ENCODE results near the gene INPP5J. TPM values are rescaled to one million over a fixed set of nuclear protein-coding genes. Genes with fewer than 3 reads are reported as not detected.

The INPP5J gene
- polyA plus RNA-seq, 3 donors = 1.2 to 10.6 (median 1.3) TPM

- H3K27ac ChIP-seq (ENCODE audit: low read depth, low read length) = no peak overlapping the region
- 77 to 89% (median 77%) methylated on average over 5 of the region's 5 CpGs for WGBS, 3 donors
Measured at GRCh38 chr22:31120230-31120629, 2.5 kb upstream of the INPP5J start.

GRCh38 chr22:31120642-31121041 is 2.1 kb upstream of the INPP5J start:
- 94 to 100% (median 95%) methylated on average over 1 of the region's 1 CpG for WGBS, 3 donors
- no peak overlapping the region for H3K27ac ChIP-seq (ENCODE audit: low read depth, low read length)

- WGBS, 3 donors = 95 to 96% (median 95%) methylated on average over 4 of the region's 4 CpGs
- no peak overlapping the region for H3K27ac ChIP-seq (ENCODE audit: low read depth, low read length)
Measured at GRCh38 chr22:31121403-31121802, 1.4 kb upstream of the INPP5J start.

- 64 to 85% (median 78%) methylated on average over 2 of the region's 2 CpGs for WGBS, 3 donors
- H3K27ac ChIP-seq (ENCODE audit: low read depth, low read length) = no peak overlapping the region
Measured at GRCh38 chr22:31122196-31122531, 602 bp upstream of the INPP5J start.

GRCh38 chr22:31123292-31123602 is 481 bp downstream of the INPP5J start:
- H3K27ac ChIP-seq (ENCODE audit: low read depth, low read length) = no peak overlapping the region
- 46 to 76% (median 74%) methylated on average over 4 of the region's 4 CpGs for WGBS, 3 donors

- H3K27ac ChIP-seq (ENCODE audit: low read depth, low read length) = no peak overlapping the region
- 71 to 76% (median 74%) methylated on average over 3 of the region's 3 CpGs for WGBS, 3 donors
Measured at GRCh38 chr22:31124290-31124689, 1.5 kb downstream of the INPP5J start.

- H3K27ac ChIP-seq (ENCODE audit: low read depth, low read length) = no peak overlapping the region
- 81 to 88% (median 88%) methylated on average over 13 to 14 of the region's 14 CpGs for WGBS, 3 donors
Measured at GRCh38 chr22:31124811-31125465, 2.2 kb downstream of the INPP5J start.

- no peak overlapping the region for H3K27ac ChIP-seq (ENCODE audit: low read depth, low read length)
- WGBS, 3 donors = 82 to 89% (median 84%) methylated on average over 12 of the region's 12 CpGs
Measured at GRCh38 chr22:31125521-31126117, 2.9 kb downstream of the INPP5J start.

GRCh38 chr22:31126128-31126868 is 3.5 kb downstream of the INPP5J start:
- H3K27ac ChIP-seq (ENCODE audit: low read depth, low read length) = no peak overlapping the region
- WGBS, 3 donors = 89 to 93% (median 89%) methylated on average over 21 to 22 of the region's 22 CpGs

- 76 to 81% (median 78%) methylated on average over 8 to 13 of the region's 13 CpGs for whole genome bisulfite sequencing, 3 donors
- H3K27ac ChIP-seq (ENCODE audit: low read depth, low read length) = no peak overlapping the region
Measured at GRCh38 chr22:31126869-31127175, 4.1 kb downstream of the INPP5J start.

GRCh38 chr22:31127181-31127772 is 4.5 kb downstream of the INPP5J start:
- H3K27ac ChIP-seq (ENCODE audit: low read depth, low read length) = no peak overlapping the region
- WGBS, 3 donors = 34 to 82% (median 42%) methylated on average over 19 of the region's 19 CpGs

GRCh38 chr22:31128156-31128555 is 5.4 kb downstream of the INPP5J start:
- 87 to 93% (median 93%) methylated on average over 6 to 7 of the region's 7 CpGs for WGBS, 3 donors
- no peak overlapping the region for H3K27ac ChIP-seq (ENCODE audit: low read depth, low read length)

GRCh38 chr22:31130873-31131272 is 8.1 kb downstream of the INPP5J start:
- WGBS, 3 donors = 67 to 88% (median 86%) methylated on average over 2 of the region's 2 CpGs
- no peak overlapping the region for H3K27ac ChIP-seq (ENCODE audit: low read depth, low read length)

- 94 to 98% (median 97%) methylated on average over 19 of the region's 19 CpGs for WGBS, 3 donors
- H3K27ac ChIP-seq (ENCODE audit: low read depth, low read length) = no peak overlapping the region
Measured at GRCh38 chr22:31133911-31134310, 11.1 kb downstream of the INPP5J start.

GRCh38 chr22:31134688-31135087 is 11.9 kb downstream of the INPP5J start:
- no peak overlapping the region for H3K27ac ChIP-seq (ENCODE audit: low read depth, low read length)
- WGBS, 3 donors = 89 to 93% (median 91%) methylated on average over 4 of the region's 4 CpGs

GRCh38 chr22:31135706-31136105 is 12.9 kb downstream of the INPP5J start:
- 91 to 95% (median 94%) methylated on average over 6 of the region's 6 CpGs for WGBS, 3 donors
- H3K27ac ChIP-seq (ENCODE audit: low read depth, low read length) = no peak overlapping the region

- H3K27ac ChIP-seq (ENCODE audit: low read depth, low read length) = no peak overlapping the region
- WGBS, 3 donors = 73 to 87% (median 86%) methylated on average over 9 of the region's 9 CpGs
Measured at GRCh38 chr22:31136155-31136554, 13.4 kb downstream of the INPP5J start.

GRCh38 chr22:31136711-31137110 is 13.9 kb downstream of the INPP5J start:
- no peak overlapping the region for H3K27ac ChIP-seq (ENCODE audit: low read depth, low read length)
- 90 to 94% (median 93%) methylated on average over 13 to 16 of the region's 16 CpGs for WGBS, 3 donors

- H3K27ac ChIP-seq (ENCODE audit: low read depth, low read length) = no peak overlapping the region
- 69 to 83% (median 70%) methylated on average over 9 to 10 of the region's 10 CpGs for WGBS, 3 donors
Measured at GRCh38 chr22:31137721-31138120, 15.0 kb downstream of the INPP5J start.

GRCh38 chr22:31138126-31138525 is 15.4 kb downstream of the INPP5J start:
- 70 to 84% (median 83%) methylated on average over 10 of the region's 10 CpGs for WGBS, 3 donors
- no peak overlapping the region for H3K27ac ChIP-seq (ENCODE audit: low read depth, low read length)
